HUES48 (cell line): ENCODE measurements around the gene RTKN.
"Not testable (repeated sequence)": the region's sequence is repeated elsewhere in the genome, so short reads cannot be mapped to it uniquely, and the experiment has no call there.

Experiments
- H3K27ac ChIP-seq: one replicate; pipeline ENCODE4 v1.7.0; 2013; ENCODE audit warnings: low read depth, low read length, inconsistent platforms
- H3K27me3 ChIP-seq: 2 replicates; pipeline ENCODE4 v1.6.1; 2013; ENCODE audit warnings: mild to moderate bottlenecking, low read length; ENCODE audit not compliant: control insufficient read depth, insufficient read depth
- H3K36me3 ChIP-seq: 2 replicates; pipeline ENCODE4 v1.6.1; 2013; ENCODE audit warnings: low read length; ENCODE audit not compliant: control insufficient read depth, insufficient read depth
- H3K4me1 ChIP-seq: 2 replicates; pipeline ENCODE4 v1.6.1; 2013; ENCODE audit warnings: mild to moderate bottlenecking, low read length; ENCODE audit not compliant: control insufficient read depth, insufficient read depth
- H3K4me3 ChIP-seq: 2 replicates; pipeline ENCODE4 v1.5.1; 2013; ENCODE audit warnings: mild to moderate bottlenecking, low read depth, low read length
- H3K9ac ChIP-seq: 2 replicates; pipeline ENCODE4 v1.6.1; 2013; ENCODE audit warnings: mild to moderate bottlenecking, low read depth, low read length, moderate library complexity
- H3K9me3 ChIP-seq: 2 replicates; pipeline ENCODE4 v1.6.1; 2013; ENCODE audit warnings: low read length; ENCODE audit not compliant: control insufficient read depth, insufficient read depth

RTKN gene

GRCh38 chr2:74444498-74445318 lies 3.0 kb upstream of the RTKN start:
- Histone ChIP-seq H3K9me3 (no peaks in the 10 kb centered on the region), H3K4me3 (no peak overlapping the region), H3K4me1 (peaks cover under 1% of the 10 kb centered on the region; the same call in 1 of the 2 replicates), H3K36me3 (no peaks in the 10 kb centered on the region), H3K9ac (no peak overlapping the region), H3K27ac (no peak overlapping the region), H3K27me3 (no peaks in the 10 kb centered on the region; the same call in 1 of the 2 replicates)

- H3K36me3 ChIP-seq: peaks cover 16% of the 10 kb centered on the region; the same call in 1 of the 2 replicates
- H3K27me3 ChIP-seq, H3K9me3 ChIP-seq: not testable (repeated sequence)
- H3K4me3 ChIP-seq: peak overlapping the region; percentile 86
- H3K4me1 ChIP-seq: peaks cover 19% of the 10 kb centered on the region
- H3K27ac ChIP-seq: peak overlapping the region; percentile 99
- H3K9ac ChIP-seq: peak overlapping the region; percentile 73; the same call in 1 of the 2 replicates
These were observed 953 bp upstream of the RTKN start for GRCh38 chr2:74442483-74443297.

- H3K36me3 ChIP-seq: peaks cover 22% of the 10 kb centered on the region; the same call in 1 of the 2 replicates
- H3K4me3 ChIP-seq: peak overlapping the region; percentile 86
- H3K4me1 ChIP-seq: peaks cover 26% of the 10 kb centered on the region
- H3K27ac ChIP-seq: peak overlapping the region; percentile 99
- no peaks in the 10 kb centered on the region; the same call in 1 of the 2 replicates for H3K27me3 ChIP-seq
- no peaks in the 10 kb centered on the region for H3K9me3 ChIP-seq
- H3K9ac ChIP-seq: peak overlapping the region; percentile 91
These were observed 507 bp downstream of the RTKN start for GRCh38 chr2:74441170-74441689.

GRCh38 chr2:74440378-74441169 lies 1.2 kb downstream of the RTKN start:
- H3K36me3 ChIP-seq: peaks cover 24% of the 10 kb centered on the region; the same call in 1 of the 2 replicates
- H3K4me1 ChIP-seq: peaks cover 26% of the 10 kb centered on the region
- no peaks in the 10 kb centered on the region for H3K9me3 ChIP-seq
- H3K27ac ChIP-seq: peak overlapping the region; percentile 99
- H3K9ac ChIP-seq: peak overlapping the region; percentile 91
- H3K4me3 ChIP-seq: peak overlapping the region; percentile 86
- no peaks in the 10 kb centered on the region; the same call in 1 of the 2 replicates for H3K27me3 ChIP-seq

GRCh38 chr2:74439803-74440377 lies 1.8 kb downstream of the RTKN start:
- peak overlapping the region; percentile 99 for H3K27ac ChIP-seq
- H3K36me3 ChIP-seq: peaks cover 30% of the 10 kb centered on the region; the same call in 1 of the 2 replicates
- peaks cover 26% of the 10 kb centered on the region for H3K4me1 ChIP-seq
- peak overlapping the region; percentile 91 for H3K9ac ChIP-seq
- H3K9me3 ChIP-seq: no peaks in the 10 kb centered on the region
- no peaks in the 10 kb centered on the region; the same call in 1 of the 2 replicates for H3K27me3 ChIP-seq
- H3K4me3 ChIP-seq: peak overlapping the region; percentile 86

GRCh38 chr2:74439373-74439772 lies 2.4 kb downstream of the RTKN start:
- H3K9me3 ChIP-seq: no peaks in the 10 kb centered on the region
- peaks cover 31% of the 10 kb centered on the region; the same call in 1 of the 2 replicates for H3K36me3 ChIP-seq
- no peaks in the 10 kb centered on the region; the same call in 1 of the 2 replicates for H3K27me3 ChIP-seq
- peak overlapping the region; percentile 99 for H3K27ac ChIP-seq
- peaks cover 26% of the 10 kb centered on the region for H3K4me1 ChIP-seq
- no peak overlapping the region for H3K9ac ChIP-seq
- peak overlapping the region; percentile 86 for H3K4me3 ChIP-seq

- Histone ChIP-seq H3K36me3 (peaks cover 31% of the 10 kb centered on the region; the same call in 1 of the 2 replicates), H3K9me3 (no peaks in the 10 kb centered on the region), H3K4me1 (peaks cover 26% of the 10 kb centered on the region), H3K27ac (no peak overlapping the region), H3K9ac (no peak overlapping the region), H3K4me3 (no peak overlapping the region), H3K27me3 (no peaks in the 10 kb centered on the region)
These were observed 3.5 kb downstream of the RTKN start for GRCh38 chr2:74438248-74438647.

GRCh38 chr2:74436848-74437695 lies 4.7 kb downstream of the RTKN start:
- Histone ChIP-seq H3K9me3 (no peaks in the 10 kb centered on the region), H3K4me3 (no peak overlapping the region), H3K36me3 (peaks cover 37% of the 10 kb centered on the region), H3K9ac (no peak overlapping the region), H3K4me1 (peaks cover 26% of the 10 kb centered on the region), H3K27me3 (no peaks in the 10 kb centered on the region), H3K27ac (peak overlapping the region; percentile 63)

GRCh38 chr2:74436111-74436805 lies 5.5 kb downstream of the RTKN start:
- Histone ChIP-seq H3K4me1 (peaks cover 26% of the 10 kb centered on the region), H3K36me3 (peaks cover 45% of the 10 kb centered on the region), H3K27ac (peak overlapping the region; percentile 50), H3K4me3 (no peak overlapping the region), H3K27me3 (no peaks in the 10 kb centered on the region), H3K9ac (no peak overlapping the region), H3K9me3 (no peaks in the 10 kb centered on the region)
